Activated CD8-positive, alpha-beta memory T cell treated with anti-CD3 and anti-CD28 coated beads for 48 hours (primary cell): ENCODE data around the gene KMT2E.
"Not testable (repeated sequence)": the region's sequence is repeated elsewhere in the genome, so short reads cannot be mapped to it uniquely, and the experiment has no call there.

Experiments used
- DNase-seq, 3 experiments: peaks; one replicate each; pipeline ENCODE4 v3.0.0-alpha.2; 2020; ENCODE audit warnings: low read depth in 2 of 3, low spot score in 2 of 3

Gene KMT2E

DNA sequence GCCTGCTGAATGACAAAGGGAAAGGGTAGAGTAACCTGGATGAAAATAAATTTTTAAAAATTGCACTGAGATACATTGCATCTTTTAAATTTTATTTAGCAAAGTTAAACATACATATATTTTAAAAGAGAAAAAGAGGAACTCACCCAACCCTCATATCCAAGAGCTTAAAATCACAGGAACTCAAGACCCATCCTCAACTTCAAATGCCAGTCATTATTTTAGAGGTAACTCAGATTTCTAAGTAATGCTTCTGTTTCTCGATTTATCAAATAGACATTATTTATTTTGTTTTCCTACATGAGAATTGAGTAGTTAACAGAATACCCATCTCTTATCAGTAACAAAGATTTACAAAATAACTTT is 32.4 kb upstream of the KMT2E start:
- DNase-seq: no peak

GRCh38 chr7:104982308-104983075 is 31.5 kb upstream of the KMT2E start:
- no peak for DNase-seq

DNA sequence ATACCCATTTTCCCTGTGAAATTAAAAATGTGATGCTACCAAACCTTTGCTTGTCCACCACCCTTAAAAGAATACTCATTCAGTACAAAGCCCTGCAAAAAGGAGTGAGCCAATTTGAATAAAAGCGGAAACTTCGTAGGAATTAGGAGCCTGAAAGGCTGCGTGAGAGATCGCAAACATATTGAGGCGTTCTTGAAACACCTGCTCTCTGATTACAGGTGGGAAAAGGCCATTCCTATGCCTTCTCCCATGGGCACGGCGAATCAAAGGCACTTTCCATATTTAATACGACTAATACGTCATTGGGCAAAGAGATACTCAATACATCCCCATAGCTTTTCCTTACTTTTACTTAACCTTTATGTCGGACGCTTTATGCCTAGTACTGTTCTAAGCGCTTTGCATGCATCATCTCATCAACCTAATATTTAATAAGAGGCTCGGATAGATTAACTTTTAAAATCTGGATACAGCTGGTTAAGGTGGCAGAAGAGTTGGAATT is 30.9 kb upstream of the KMT2E start:
- no peak for DNase-seq

DNA sequence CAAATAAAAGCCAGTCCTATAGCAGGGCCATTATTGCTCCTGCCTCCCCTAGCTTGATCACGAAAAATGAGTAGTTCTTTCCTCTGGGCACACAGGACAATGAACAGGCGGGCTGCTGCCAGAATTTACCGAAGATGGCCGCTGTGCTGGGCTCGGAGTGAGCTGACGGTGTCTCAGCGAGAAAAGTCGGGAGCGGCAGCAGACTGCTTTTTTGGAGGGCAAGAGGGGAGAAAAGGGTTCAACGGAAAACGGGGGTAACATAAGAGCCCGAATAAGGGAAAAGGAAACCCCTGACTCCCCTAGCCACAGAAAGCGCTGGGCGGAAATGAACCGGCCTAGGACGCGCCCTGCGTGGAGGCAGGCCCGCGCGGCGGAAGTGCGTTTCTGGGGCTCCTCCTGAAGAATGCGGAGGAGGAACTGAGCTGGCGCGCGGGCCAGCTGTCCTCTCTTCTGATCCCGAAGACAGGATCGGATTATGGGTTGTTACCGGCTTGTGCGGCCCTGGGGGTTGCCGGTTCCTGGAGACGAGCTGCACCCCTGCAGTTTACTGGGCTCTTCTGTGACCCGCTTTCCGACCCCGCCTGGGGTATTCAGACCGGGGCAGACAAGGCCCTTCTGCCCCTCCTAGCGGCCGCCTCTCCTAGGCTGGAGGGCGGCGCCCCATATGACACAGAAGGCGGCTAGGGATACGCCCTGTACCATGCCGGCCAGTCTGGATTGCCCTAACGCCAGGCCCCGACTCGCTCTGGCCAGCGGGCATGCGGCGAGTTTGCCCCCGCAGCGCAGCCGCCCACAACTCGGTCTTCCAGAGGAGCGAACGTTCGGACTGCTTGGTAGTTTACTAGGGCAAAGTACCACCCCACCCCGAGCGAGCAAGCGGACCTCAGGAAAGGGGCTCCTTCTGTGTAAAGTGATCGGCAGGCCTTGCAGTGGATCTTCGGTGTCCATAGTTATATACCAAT is 30.1 kb upstream of the KMT2E start:
- DNase-seq: peak; percentile 70 to 76 (median 75)

GRCh38 chr7:104984585-104985258 is 29.3 kb upstream of the KMT2E start:
- DNase-seq: no peak

DNA sequence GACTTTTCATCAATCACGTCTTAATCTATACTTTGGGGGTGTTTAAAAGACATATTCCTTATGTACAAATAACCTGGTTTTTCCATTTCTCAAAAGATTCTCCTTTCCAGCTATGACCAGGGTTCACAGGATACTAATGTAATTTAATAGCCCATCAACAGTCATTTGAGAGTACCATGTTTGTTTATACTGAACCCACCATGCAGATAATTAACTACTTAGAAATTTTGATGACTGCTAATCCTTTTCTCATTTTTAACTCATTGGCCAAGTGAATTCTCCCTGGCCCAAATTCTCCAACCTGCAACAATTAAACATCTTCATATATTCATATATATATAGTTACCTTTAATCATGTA is 28.8 kb upstream of the KMT2E start:
- no peak for DNase-seq

DNA sequence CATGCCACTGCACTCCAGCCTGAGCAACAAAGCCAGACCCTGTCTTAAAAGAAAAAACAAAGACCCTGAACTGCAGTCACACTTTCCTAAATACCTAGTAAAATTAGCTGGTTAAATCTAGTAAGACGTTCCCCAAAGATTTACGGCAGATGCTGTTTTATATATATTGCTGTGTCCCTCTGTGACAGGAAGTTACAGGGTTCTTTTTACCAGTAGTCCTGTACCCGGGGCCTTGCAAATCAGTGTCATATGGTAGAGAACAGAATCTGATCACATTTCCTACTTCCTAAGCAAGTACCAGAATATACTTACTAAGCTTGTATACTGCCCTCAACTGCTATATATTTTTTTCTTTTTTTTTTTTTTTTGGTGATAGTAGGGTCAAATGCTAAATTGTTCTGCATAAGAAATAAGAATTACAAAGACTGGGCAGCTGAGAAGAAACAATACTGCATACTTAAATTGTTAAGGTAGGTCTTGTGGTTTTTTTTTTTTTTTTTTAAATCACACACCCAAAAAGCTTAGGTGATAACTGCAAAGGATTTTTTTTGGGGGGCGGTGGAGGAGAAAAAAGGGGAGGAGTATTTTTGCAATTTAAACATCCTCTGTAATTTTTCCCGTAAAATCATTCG is 27.3 kb upstream of the KMT2E start:
- DNase-seq: no peak

- DNase-seq: not testable (repeated sequence)
Measured at GRCh38 chr7:104987403-104987802, 26.6 kb upstream of the KMT2E start.

- no peak for DNase-seq
Measured at GRCh38 chr7:104990983-104991382, 23.0 kb upstream of the KMT2E start.

DNA sequence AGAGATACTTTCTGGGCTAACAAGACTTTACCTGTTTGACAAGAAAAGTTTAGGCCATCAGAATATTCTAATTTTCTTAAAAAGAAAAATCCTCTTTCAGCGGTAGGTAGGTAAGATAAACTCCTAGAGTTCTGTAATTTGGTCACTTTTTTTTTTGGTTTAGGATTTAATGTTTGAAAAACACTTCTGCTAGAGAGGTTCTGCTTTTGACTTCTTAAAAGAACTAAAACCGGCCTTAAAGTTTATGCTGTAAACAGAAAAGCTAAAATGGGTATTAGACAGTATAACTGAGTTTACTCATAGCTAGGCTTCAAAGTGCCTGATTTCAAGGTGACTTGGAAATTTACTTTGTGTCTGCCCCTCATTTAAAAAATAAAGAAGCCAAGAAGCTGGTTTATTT is 21.7 kb upstream of the KMT2E start:
- no peak for DNase-seq

GRCh38 chr7:104993217-104993862 is 20.7 kb upstream of the KMT2E start:
- no peak for DNase-seq

DNA sequence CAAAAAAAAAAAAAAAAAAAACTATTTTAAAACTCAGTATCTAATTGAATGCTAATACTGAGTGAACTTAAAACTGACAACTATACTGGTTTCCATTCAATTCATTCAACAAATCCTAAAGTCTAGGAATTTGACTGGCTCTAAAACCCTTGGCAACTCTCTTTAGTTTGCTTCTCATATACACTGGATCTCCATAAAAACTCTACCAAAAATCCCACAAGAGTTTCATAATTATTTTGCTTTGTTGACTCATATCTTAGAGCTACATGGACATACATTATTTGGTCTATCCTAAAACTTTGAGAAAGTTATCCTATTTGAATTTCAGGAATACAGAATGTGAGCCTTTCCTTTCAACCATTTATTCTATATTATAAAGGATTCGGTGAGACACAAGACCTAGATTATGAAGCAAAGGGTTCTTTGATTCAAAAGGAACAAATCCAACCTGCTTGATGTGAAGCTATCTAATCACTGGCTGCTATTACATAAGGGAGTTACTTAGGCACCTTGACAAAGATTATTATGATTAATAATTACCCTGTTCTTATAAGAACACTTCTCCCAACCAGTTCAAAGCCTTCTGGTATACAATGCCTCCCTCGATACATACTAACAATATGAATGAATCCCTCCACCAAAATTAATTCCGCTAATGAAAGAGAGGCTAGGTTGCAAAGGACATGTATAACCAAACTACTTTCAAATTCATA is 15.8 kb upstream of the KMT2E start:
- no peak for DNase-seq

GRCh38 chr7:105000200-105000599 is 13.8 kb upstream of the KMT2E start:
- no peak for DNase-seq

GRCh38 chr7:105000927-105001336 is 13.1 kb upstream of the KMT2E start:
- DNase-seq: no peak

GRCh38 chr7:105001652-105002184 is 12.3 kb upstream of the KMT2E start:
- DNase-seq: no peak

- no peak for DNase-seq
Measured at GRCh38 chr7:105003275-105003674, 10.7 kb upstream of the KMT2E start.

DNA sequence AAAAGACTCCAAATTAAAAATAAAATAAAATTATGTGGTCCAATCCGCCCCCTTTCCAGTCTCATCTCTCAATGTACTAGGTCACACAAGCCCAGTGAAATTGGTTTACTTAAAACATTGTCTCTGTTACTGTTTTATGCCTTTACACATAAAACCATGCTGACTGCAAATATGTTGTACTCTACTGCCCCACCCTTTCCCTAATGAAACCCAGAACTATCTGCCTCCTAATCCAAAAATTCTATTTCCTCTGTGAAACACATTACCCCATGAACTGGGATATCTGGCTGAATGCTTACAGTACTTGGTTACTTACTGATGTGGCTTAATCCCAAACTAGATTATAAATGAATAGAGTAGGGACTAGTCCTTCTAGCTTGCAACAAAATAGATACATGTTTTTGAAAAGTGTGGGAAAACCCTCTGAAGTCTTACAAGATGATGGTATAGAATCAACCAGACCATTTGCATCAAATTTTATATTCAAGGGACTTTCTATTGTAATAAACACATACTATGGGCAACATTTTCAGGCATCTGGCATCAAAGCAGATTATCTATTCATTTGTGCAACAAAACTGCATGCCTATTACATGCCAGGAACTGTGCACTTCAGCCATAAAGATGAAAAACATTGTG is 10.0 kb upstream of the KMT2E start:
- DNase-seq: no peak

DNA sequence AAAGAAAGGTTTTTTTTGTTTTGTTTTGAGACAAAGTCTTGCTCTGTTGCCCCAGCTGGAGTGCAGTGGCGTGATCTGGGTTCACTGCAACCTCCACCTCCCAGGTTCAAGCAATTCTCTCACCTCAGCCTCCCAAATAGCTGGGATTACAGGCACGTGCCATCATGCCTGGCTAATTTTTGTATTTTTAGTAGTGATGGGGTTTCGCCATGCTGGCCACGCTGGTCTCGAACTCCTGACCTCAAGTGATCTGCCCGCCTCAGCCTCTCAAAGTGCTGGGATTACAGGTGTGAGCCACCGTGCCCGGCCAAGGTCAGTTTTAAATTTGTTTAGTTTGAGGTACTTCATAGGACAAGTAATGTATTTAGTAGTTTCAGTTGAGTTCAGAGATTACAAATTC is 9.0 kb upstream of the KMT2E start:
- DNase-seq: not testable (repeated sequence)

DNA sequence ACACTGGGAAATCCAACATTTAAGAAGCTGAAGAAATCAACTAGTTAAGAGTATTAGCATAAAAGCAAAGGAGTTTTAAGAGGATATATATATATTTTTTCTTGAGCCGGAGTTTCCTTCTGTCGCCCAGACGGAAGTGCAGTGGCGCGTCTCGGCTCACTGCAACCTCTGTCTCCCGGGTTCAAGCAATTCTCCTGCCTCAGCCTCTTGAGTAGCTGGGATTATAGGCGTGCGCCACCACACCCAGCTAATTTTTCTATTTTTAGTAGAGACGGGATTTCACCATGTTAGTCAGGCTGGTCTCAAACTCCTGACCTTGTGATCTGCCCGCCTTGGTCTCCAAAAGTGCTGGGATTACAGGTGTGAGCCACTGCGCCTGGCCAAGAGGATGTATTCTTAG is 8.5 kb upstream of the KMT2E start:
- DNase-seq: not testable (repeated sequence)
